IMR-90 (cell line): ENCODE measurements around the gene AFDN. TPM values are rescaled to one million over a fixed set of nuclear protein-coding genes. Genes with fewer than 3 reads are reported as not detected.

Experiments
- ATAC-seq: fragments of 200-7000 bp; cut with Tn5 transposase; 2 replicates; pipeline ENCODE4 v1.9.1; 2020; ENCODE audit warnings: low read depth, mild to moderate bottlenecking, moderate library complexity
- BruUV-seq: library from RNA; stranded (reverse); fragments of 400-500 nt; replicated peaks from 2 replicates; lab custom pipeline; 2021; lab: Mats Ljungman, UMichigan
- CTCF ChIA-PET: fragments of 300-600 bp; formaldehyde crosslinking; extraction: SDS; loops from one replicate; lab custom pipeline; 2021; ENCODE audit warnings: antibody characterized with exemption; lab: Yijun Ruan, JAX
- POLR2A ChIA-PET: fragments of 300-600 bp; sonication (Branson Sonifier 250); formaldehyde crosslinking; loops from one replicate; lab custom pipeline; 2022; ENCODE audit warnings: antibody characterized with exemption; ENCODE audit not compliant: unreplicated experiment; lab: Charles Lee
- DNase-seq: peaks from one replicate; pipeline ENCODE4 v3.0.0; 2013
- H2AFZ ChIP-seq: replicated peaks from 2 replicates; pipeline ENCODE3; 2013; ENCODE audit warnings: low read length, mild to moderate bottlenecking; ENCODE audit not compliant: poor library complexity
- H2AK5ac ChIP-seq: 2 replicates; pipeline ENCODE4 v1.6.1; 2013; ENCODE audit warnings: low read depth, low read length, inconsistent platforms
- H2AK9ac ChIP-seq: replicated peaks from 2 replicates; pipeline ENCODE3; 2013; ENCODE audit warnings: mild to moderate bottlenecking, low read depth, low read length, moderate library complexity; ENCODE audit not compliant: poor library complexity
- H2BK120ac ChIP-seq: 2 replicates; pipeline ENCODE4 v1.6.1; 2013; ENCODE audit warnings: low read depth, low read length, inconsistent platforms
- H2BK15ac ChIP-seq: 3 replicates; pipeline ENCODE4 v1.6.1; 2013; ENCODE audit warnings: low read depth, low read length, inconsistent platforms
- H2BK20ac ChIP-seq: 2 replicates; pipeline ENCODE4 v1.6.1; 2013; ENCODE audit warnings: low read depth, mild to moderate bottlenecking, inconsistent platforms, low read length, moderate library complexity
- H2BK5ac ChIP-seq: 2 replicates; pipeline ENCODE4 v1.6.1; 2013; ENCODE audit warnings: mild to moderate bottlenecking, low read depth, low read length, inconsistent platforms; ENCODE audit not compliant: poor library complexity, severe bottlenecking
- H3K14ac ChIP-seq: replicated peaks from 2 replicates; pipeline ENCODE4 v1.6.1; 2013; ENCODE audit warnings: low read depth, low read length, inconsistent platforms
- H3K18ac ChIP-seq: 2 replicates; pipeline ENCODE4 v1.6.1; 2013; ENCODE audit warnings: low read depth, low read length, control low read depth
- H3K23ac ChIP-seq: 2 replicates; pipeline ENCODE4 v1.6.1; 2013; ENCODE audit warnings: low read depth, low read length, inconsistent platforms
- H3K27ac ChIP-seq: 2 replicates; pipeline ENCODE4 v1.5.1; 2013; ENCODE audit warnings: mild to moderate bottlenecking, control low read depth, low read length; ENCODE audit not compliant: insufficient read depth
- H3K27me3 ChIP-seq: 2 replicates; pipeline ENCODE4 v1.6.1; 2013; ENCODE audit warnings: low read length; ENCODE audit not compliant: control insufficient read depth, insufficient read depth
- H3K36me3 ChIP-seq: 2 replicates; pipeline ENCODE4 v1.6.1; 2013; ENCODE audit warnings: low read length, mixed read lengths; ENCODE audit not compliant: control insufficient read depth, insufficient read depth
- H3K4ac ChIP-seq: 2 replicates; pipeline ENCODE4 v1.6.1; 2013; ENCODE audit warnings: low read depth, low read length, inconsistent platforms
- H3K4me1 ChIP-seq: 2 replicates; pipeline ENCODE4 v1.6.1; 2013; ENCODE audit warnings: low read length, mixed read lengths; ENCODE audit not compliant: control insufficient read depth, insufficient read depth
- H3K4me2 ChIP-seq: 2 replicates; pipeline ENCODE4 v1.6.1; 2013; ENCODE audit warnings: low read depth, mild to moderate bottlenecking, control low read depth, low read length, moderate library complexity
- H3K4me3 ChIP-seq: 2 replicates; pipeline ENCODE4 v1.5.1; 2013; ENCODE audit warnings: low read depth, mild to moderate bottlenecking, control low read depth, low read length, moderate library complexity; ENCODE audit not compliant: insufficient read depth
- H3K56ac ChIP-seq: 2 replicates; pipeline ENCODE4 v1.6.1; 2013; ENCODE audit warnings: low read length, inconsistent platforms; ENCODE audit not compliant: insufficient read depth; ENCODE audit errors: extremely low read depth
- H3K79me1 ChIP-seq, 2 experiments: 2 replicates each; pipeline ENCODE4 v1.6.1; 2013; ENCODE audit warnings: low read length in 2 of 2, inconsistent platforms in 1 of 2, low read depth in 1 of 2
- H3K9ac ChIP-seq: 2 replicates; pipeline ENCODE4 v1.6.1; 2013; ENCODE audit warnings: low read depth, low read length, control low read depth
- H3K9me1 ChIP-seq: 2 replicates; pipeline ENCODE4 v1.6.1; 2013; ENCODE audit warnings: low read length, inconsistent platforms; ENCODE audit not compliant: insufficient read depth
- H3K9me3 ChIP-seq: 2 replicates; pipeline ENCODE4 v1.6.1; 2013; ENCODE audit warnings: low read length; ENCODE audit not compliant: control insufficient read depth, insufficient read depth
- H4K20me1 ChIP-seq: 2 replicates; pipeline ENCODE4 v1.6.1; 2013; ENCODE audit warnings: low read length, inconsistent platforms; ENCODE audit not compliant: insufficient read depth
- H4K5ac ChIP-seq: 2 replicates; pipeline ENCODE4 v1.6.1; 2013; ENCODE audit warnings: mild to moderate bottlenecking, low read depth, low read length, control low read depth
- H4K8ac ChIP-seq, 2 experiments: 2 replicates each; pipeline ENCODE4 v1.6.1; 2013; ENCODE audit warnings: low read depth in 2 of 2, low read length in 2 of 2, control low read depth in 1 of 2, inconsistent platforms in 1 of 2
- H4K91ac ChIP-seq: 2 replicates; pipeline ENCODE4 v1.6.1; 2013; ENCODE audit warnings: low read depth, low read length, inconsistent platforms; ENCODE audit not compliant: insufficient read depth
- ELK1 ChIP-seq: fragments of 150-350 bp; IDR thresholded peaks from 2 replicates; pipeline ENCODE4 v1.6.1; 2016; ENCODE audit warnings: low read depth, mild to moderate bottlenecking, low read length, moderate library complexity, borderline replicate concordance
- FOS ChIP-seq: fragments of 150-350 bp; IDR thresholded peaks from 2 replicates; pipeline ENCODE4 v1.6.1; 2016; ENCODE audit warnings: low read depth, low read length
- MXI1 ChIP-seq: IDR thresholded peaks from 2 replicates; pipeline ENCODE4 v1.6.1; 2012; ENCODE audit warnings: low read depth, mild to moderate bottlenecking, low read length, moderate library complexity, borderline replicate concordance
- NFE2L2 ChIP-seq: fragments of 150-350 bp; IDR thresholded peaks from 2 replicates; pipeline ENCODE4 v1.6.1; 2016; ENCODE audit warnings: low read depth, mild to moderate bottlenecking, low read length
- POLR2A ChIP-seq: IDR thresholded peaks from 2 replicates; pipeline ENCODE4 v1.6.1; 2012; ENCODE audit warnings: mild to moderate bottlenecking, low read depth, low read length
- RAD21 ChIP-seq: IDR thresholded peaks from 2 replicates; pipeline ENCODE4 v1.6.1; 2012; ENCODE audit warnings: low read length, improper control_type of control experiment
- WGBS, 2 experiments: methylation state at CpG; one replicate each; pipeline versions ENCODE4 v1.1.5 to v1.1.7; 2013; ENCODE audit warnings: missing lambda C conversion rate in 2 of 2; ENCODE audit not compliant: insufficient read length in 1 of 2; ENCODE audit errors: extremely low coverage in 2 of 2; 5-methylcytosine and 5-hydroxymethylcytosine counted together
- dilution Hi-C: fragments of 300-500 bp; cut with HindIII; formaldehyde crosslinking; loops from one replicate; pipeline ENCODE4 v1.14.3; 2018; ENCODE audit warnings: low sequenced_read_pairs; ENCODE audit not compliant: unreplicated experiment
- in situ Hi-C: fragments of 300-500 bp; cut with MboI; formaldehyde crosslinking; loops from 3 replicates; pipeline ENCODE4 v1.14.3; 2019; ENCODE audit warnings: low sequenced_read_pairs, inconsistent platforms, mixed read lengths
- intact Hi-C: fragments of 100-400 bp; cut with micrococcal nuclease; formaldehyde crosslinking; loops from 2 replicates; pipeline ENCODE4 v1.10.0; 2022
- polyA plus RNA-seq, 3 experiments: library from polyadenylated mRNA; depleted of rRNA; stranded (reverse); fragments of >200 nt; gene quantifications; 2 replicates each; pipeline ENCODE4 v1.2.3, GENCODE V29; 2012; ENCODE audit warnings: low replicate concordance in 1 of 3
- total RNA-seq: library from RNA; depleted of rRNA; stranded (reverse); fragments of >200 nt; gene quantifications from 2 replicates; pipeline ENCODE4 v1.2.3, GENCODE V29; 2012
- TF ChIP-seq, protein P1 (sequence below): conservative IDR thresholded peaks from 2 replicates; pipeline ENCODE4 v1.5.1; 2012; ENCODE audit warnings: mild to moderate bottlenecking, low read depth, low read length, improper control_type of control experiment

Gene AFDN
- total and polyA plus RNA-seq, 2 of the 4 experiments (the other 2 are of a cell fraction) = 11.6 to 20.8 TPM

- dilution Hi-C loops = no loop called here
- H2BK20ac ChIP-seq = no peak overlapping the region
- no peak overlapping the region for H2BK5ac ChIP-seq
- CTCF ChIA-PET = interaction anchor here (0.6 kb wide), 1 partner anchor 134 kb away, joined by 4 read pairs; no protein-coding TSS in a partner anchor
- H4K8ac ChIP-seq = no peak overlapping the region
- intact Hi-C loops = no loop called here
- H2BK120ac ChIP-seq = no peak overlapping the region
- H3K14ac ChIP-seq = no peak overlapping the region
- DNase-seq = no peak
- no TSS peak for BruUV-seq
- no peaks in the 10 kb centered on the region for H3K36me3 ChIP-seq
- H2AK5ac ChIP-seq = no peak overlapping the region
- H2AFZ ChIP-seq = no peak overlapping the region
- H4K91ac ChIP-seq = no peak overlapping the region
- TF ChIP-seq ELK1 = no peak
- no peak for TF ChIP-seq MXI1
- TF ChIP-seq, protein P1, sequence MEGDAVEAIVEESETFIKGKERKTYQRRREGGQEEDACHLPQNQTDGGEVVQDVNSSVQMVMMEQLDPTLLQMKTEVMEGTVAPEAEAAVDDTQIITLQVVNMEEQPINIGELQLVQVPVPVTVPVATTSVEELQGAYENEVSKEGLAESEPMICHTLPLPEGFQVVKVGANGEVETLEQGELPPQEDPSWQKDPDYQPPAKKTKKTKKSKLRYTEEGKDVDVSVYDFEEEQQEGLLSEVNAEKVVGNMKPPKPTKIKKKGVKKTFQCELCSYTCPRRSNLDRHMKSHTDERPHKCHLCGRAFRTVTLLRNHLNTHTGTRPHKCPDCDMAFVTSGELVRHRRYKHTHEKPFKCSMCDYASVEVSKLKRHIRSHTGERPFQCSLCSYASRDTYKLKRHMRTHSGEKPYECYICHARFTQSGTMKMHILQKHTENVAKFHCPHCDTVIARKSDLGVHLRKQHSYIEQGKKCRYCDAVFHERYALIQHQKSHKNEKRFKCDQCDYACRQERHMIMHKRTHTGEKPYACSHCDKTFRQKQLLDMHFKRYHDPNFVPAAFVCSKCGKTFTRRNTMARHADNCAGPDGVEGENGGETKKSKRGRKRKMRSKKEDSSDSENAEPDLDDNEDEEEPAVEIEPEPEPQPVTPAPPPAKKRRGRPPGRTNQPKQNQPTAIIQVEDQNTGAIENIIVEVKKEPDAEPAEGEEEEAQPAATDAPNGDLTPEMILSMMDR = no peak
- no peak for TF ChIP-seq FOS
- TF ChIP-seq NFE2L2 = no peak
- TF ChIP-seq POLR2A = no peak
- TF ChIP-seq RAD21 = no peak
- in situ Hi-C loops = no loop called here
- no peak for ATAC-seq
- no peak overlapping the region for H3K23ac ChIP-seq
- H3K4me3 ChIP-seq = no peak overlapping the region
- no peak overlapping the region for H2BK15ac ChIP-seq
- H3K9ac ChIP-seq = no peak overlapping the region
- no peaks in the 10 kb centered on the region for H3K9me1 ChIP-seq
- H4K20me1 ChIP-seq = no peaks in the 10 kb centered on the region
- POLR2A ChIA-PET = no interaction called here
- no peak overlapping the region for H3K56ac ChIP-seq
- no peak overlapping the region for H3K27ac ChIP-seq
- H3K9me3 ChIP-seq = no peaks in the 10 kb centered on the region
- H2AK9ac ChIP-seq = no peak overlapping the region
- peaks cover 3% of the 10 kb centered on the region; the same call in 1 of the 2 replicates for H3K27me3 ChIP-seq
- H3K4ac ChIP-seq = no peak overlapping the region
- H3K79me1 ChIP-seq = no peaks in the 10 kb centered on the region
- no CpG with 5 or more reads among the region's 2 CpGs for whole genome bisulfite sequencing, 2 experiments
- H3K4me1 ChIP-seq = no peaks in the 10 kb centered on the region
- H4K5ac ChIP-seq = no peak overlapping the region
- H3K18ac ChIP-seq = no peak overlapping the region
- no peak overlapping the region for H3K4me2 ChIP-seq
These were observed 14.6 kb upstream of the AFDN start for GRCh38 chr6:167812088-167812487.
